HepG2 (cell line): Measurements from ENCODE around the gene METRN. TPM values are rescaled to one million over a fixed set of nuclear protein-coding genes. Genes with fewer than 3 reads are reported as not detected.
A peak's percentile ranks its signal among the peaks of the same experiment; 100 is the strongest.

Source experiments
- BCL3 ChIP-seq: sonication (generic); formaldehyde crosslinking; IDR thresholded peaks from 2 replicates; pipeline ENCODE4 v1.5.1; 2020; ENCODE audit warnings: mild to moderate bottlenecking, missing genetic modification reagents, moderate library complexity
- CENPT ChIP-seq: sonication (generic); formaldehyde crosslinking; IDR thresholded peaks from 2 replicates; pipeline ENCODE4 v1.8.0; 2022; ENCODE audit warnings: low read depth, mild to moderate bottlenecking, moderate library complexity, missing genetic modification reagents
- GABPA ChIP-seq, 2 experiments: IDR thresholded peaks; 2 replicates each; pipeline ENCODE4 v1.6.1; 2011 to 2016; ENCODE audit warnings: low read depth in 2 of 2, low read length in 1 of 2, missing biosample characterization in 1 of 2, missing genetic modification characterization in 1 of 2
- GMEB1 ChIP-seq: sonication (generic); formaldehyde crosslinking; IDR thresholded peaks from 2 replicates; pipeline ENCODE4 v1.5.1; 2020; ENCODE audit warnings: missing genetic modification reagents, mild to moderate bottlenecking, borderline replicate concordance
- HNF1B ChIP-seq: sonication (generic); formaldehyde crosslinking; IDR thresholded peaks from 2 replicates; pipeline ENCODE4 v1.5.1; 2020; ENCODE audit warnings: mild to moderate bottlenecking, moderate library complexity, missing genetic modification reagents
- NFIB ChIP-seq: sonication (generic); formaldehyde crosslinking; IDR thresholded peaks from 2 replicates; pipeline ENCODE4 v1.9.0; 2021; ENCODE audit warnings: missing genetic modification reagents, mild to moderate bottlenecking, borderline replicate concordance
- NR0B2 ChIP-seq: sonication (generic); formaldehyde crosslinking; IDR thresholded peaks from 2 replicates; pipeline ENCODE4 v1.4.0; 2020; ENCODE audit warnings: mild to moderate bottlenecking, missing genetic modification reagents
- PREB ChIP-seq: sonication (generic); formaldehyde crosslinking; IDR thresholded peaks from 2 replicates; pipeline ENCODE4 v1.4.0; 2020; ENCODE audit warnings: missing genetic modification reagents
- RAD21 ChIP-seq: fragments of 450-650 bp; formaldehyde crosslinking; IDR thresholded peaks from 2 replicates; pipeline ENCODE4 v1.5.0; 2020; ENCODE audit warnings: mild to moderate bottlenecking
- UBTF ChIP-seq: sonication (generic); formaldehyde crosslinking; IDR thresholded peaks from 2 replicates; pipeline ENCODE4 v1.4.0; 2020; ENCODE audit warnings: mild to moderate bottlenecking, missing genetic modification reagents
- ZBTB34 ChIP-seq: sonication (generic); formaldehyde crosslinking; IDR thresholded peaks from 2 replicates; pipeline ENCODE4 v1.8.0; 2022; ENCODE audit warnings: mild to moderate bottlenecking, missing genetic modification reagents
- ZNF205 ChIP-seq: IDR thresholded peaks from 2 replicates; pipeline ENCODE4 v1.6.1; 2018; ENCODE audit warnings: missing biosample characterization, missing genetic modification reagents
- ZNF224 ChIP-seq: sonication (generic); formaldehyde crosslinking; IDR thresholded peaks from 2 replicates; pipeline ENCODE4 v1.5.0; 2020; ENCODE audit warnings: mild to moderate bottlenecking, missing genetic modification reagents
- ZNF263 ChIP-seq: sonication (generic); formaldehyde crosslinking; IDR thresholded peaks from 2 replicates; pipeline ENCODE4 v1.4.0; 2020; ENCODE audit warnings: missing genetic modification reagents
- ZNF333 ChIP-seq: sonication (generic); formaldehyde crosslinking; IDR thresholded peaks from 2 replicates; pipeline ENCODE4 v1.4.0; 2020; ENCODE audit warnings: mild to moderate bottlenecking, missing genetic modification reagents, borderline replicate concordance
- ZNF777 ChIP-seq: sonication (generic); formaldehyde crosslinking; IDR thresholded peaks from 2 replicates; pipeline ENCODE4 v1.4.0; 2020; ENCODE audit warnings: missing genetic modification reagents
- polyA plus RNA-seq, 8 experiments: library from polyadenylated mRNA; depleted of rRNA in 3 of 8; stranded (reverse) in 7 of 8; unstranded in 1 of 8; fragments of >200 nt; fragmentation: Illumina TruSeq in 4 of 8; extraction: Trizol in 4 of 8; gene quantifications; 2 replicates each; pipeline versions ENCODE4 v1.2.1 to v1.2.3, GENCODE V29; 2011 to 2016; ENCODE audit warnings: low read depth in 4 of 8, missing spikeins in 1 of 8, mixed read lengths in 1 of 8; ENCODE audit not compliant: insufficient read depth in 1 of 8
- total RNA-seq, 5 experiments: library from RNA; depleted of rRNA; stranded (reverse); fragments of >200 nt; fragmentation: Illumina TruSeq; extraction: Trizol; gene quantifications; 2 replicates each; pipeline ENCODE4 v1.2.3, GENCODE V29; 2016; ENCODE audit warnings: low read depth in 1 of 5

METRN gene
- total and polyA plus RNA-seq, 2 of the 13 experiments (the other 11 are each of a cell fraction or from before 2014, with no cell fraction given), result 25.5 to 46.1 TPM

- TF ChIP-seq BCL3 (no peak), HNF1B (CRISPR knock-in tag) (0 out of 2 replicates have a peak, but pooled peaks have one; percentile 22), ZNF333 (CRISPR knock-in tag) (no peak), ZNF263 (CRISPR knock-in tag) (peak; percentile 47), NFIB (CRISPR knock-in tag) (0 out of 2 replicates have a peak, but pooled peaks have one; percentile 64), ZNF205 (CRISPR knock-in tag) (no peak), CENPT (0 out of 2 replicates have a peak, but pooled peaks have one; percentile 59), ZNF777 (CRISPR knock-in tag) (0 out of 2 replicates have a peak, but pooled peaks have one; percentile 3), RAD21 (CRISPR knock-in tag) (no peak), UBTF (CRISPR knock-in tag) (peak; percentile 36), GMEB1 (CRISPR knock-in tag) (no peak), NR0B2 (no peak), ZNF224 (CRISPR knock-in tag) (no peak), ZBTB34 (CRISPR knock-in tag) (no peak), GABPA (IDR thresholded peaks at IDR 0.05; ENCODE audit: low read depth, low read length) (no peak), GABPA (CRISPR knock-in tag; IDR thresholded peaks at IDR 0.05; ENCODE audit: low read depth) (0 out of 2 replicates have a peak, but pooled peaks have one; percentile 14), PREB (CRISPR knock-in tag) (no peak)
Observed at GRCh38 chr16:668519-669171, 46.3 kb upstream of the METRN start (continued).
